Ectodermal cell (in vitro differentiated cells): ENCODE data around the gene NFIL3.

Source experiments
- H3K27ac ChIP-seq: 2 replicates; pipeline ENCODE4 v1.7.0; 2013; ENCODE audit warnings: mild to moderate bottlenecking, low read depth, low read length; ENCODE audit not compliant: insufficient read depth, poor library complexity, severe bottlenecking
- H3K27me3 ChIP-seq: 2 replicates; pipeline ENCODE4 v1.7.0; 2013; ENCODE audit warnings: mild to moderate bottlenecking, low read length; ENCODE audit not compliant: insufficient read depth, control insufficient read depth, poor library complexity, severe bottlenecking
- H3K36me3 ChIP-seq: one replicate; pipeline ENCODE4 v1.7.0; 2013; ENCODE audit warnings: low read length; ENCODE audit not compliant: control insufficient read depth, insufficient read depth
- H3K4me1 ChIP-seq: one replicate; pipeline ENCODE4 v1.7.0; 2013; ENCODE audit warnings: low read length; ENCODE audit not compliant: control insufficient read depth, insufficient read depth
- H3K4me3 ChIP-seq: 2 replicates; pipeline ENCODE4 v1.7.0; 2013; ENCODE audit warnings: low read depth, low read length, control low read depth; ENCODE audit not compliant: insufficient read depth
- H3K9me3 ChIP-seq: 2 replicates; pipeline ENCODE4 v1.7.0; 2013; ENCODE audit warnings: mild to moderate bottlenecking, low read length, moderate library complexity; ENCODE audit not compliant: control insufficient read depth
- WGBS, 2 experiments: methylation state at CpG; one replicate each; pipeline ENCODE4 v1.1.7; 2013; ENCODE audit warnings: missing lambda C conversion rate in 2 of 2; 5-methylcytosine and 5-hydroxymethylcytosine counted together

Gene NFIL3

DNA sequence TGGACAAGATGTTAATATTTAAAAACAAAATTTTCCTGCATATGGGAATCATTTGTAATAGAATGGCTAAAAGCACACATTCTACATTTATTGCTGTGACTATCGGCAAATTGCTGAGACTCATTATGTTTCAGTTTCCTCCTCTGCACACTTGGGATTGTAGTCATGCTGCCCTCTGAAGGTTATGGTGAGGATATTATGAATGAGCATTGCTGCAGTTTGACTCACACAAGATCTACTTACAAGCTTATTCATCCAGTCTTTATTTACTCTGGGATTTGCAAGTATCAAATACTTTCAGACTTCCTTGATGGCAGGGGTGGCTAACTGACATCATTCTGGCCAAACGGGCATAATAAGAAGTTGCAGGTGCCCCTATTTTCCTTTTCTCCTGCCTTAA is 9.5 kb upstream of the NFIL3 start:
- 83 to 89% methylated on average over 1 to 2 of the region's 2 CpGs for WGBS, 2 experiments
- Histone ChIP-seq H3K9me3 (no peaks in the 10 kb centered on the region), H3K27me3 (no peaks in the 10 kb centered on the region), H3K36me3 (no peaks in the 10 kb centered on the region), H3K4me3 (no peak overlapping the region), H3K4me1 (no peaks in the 10 kb centered on the region), H3K27ac (no peak overlapping the region)

DNA sequence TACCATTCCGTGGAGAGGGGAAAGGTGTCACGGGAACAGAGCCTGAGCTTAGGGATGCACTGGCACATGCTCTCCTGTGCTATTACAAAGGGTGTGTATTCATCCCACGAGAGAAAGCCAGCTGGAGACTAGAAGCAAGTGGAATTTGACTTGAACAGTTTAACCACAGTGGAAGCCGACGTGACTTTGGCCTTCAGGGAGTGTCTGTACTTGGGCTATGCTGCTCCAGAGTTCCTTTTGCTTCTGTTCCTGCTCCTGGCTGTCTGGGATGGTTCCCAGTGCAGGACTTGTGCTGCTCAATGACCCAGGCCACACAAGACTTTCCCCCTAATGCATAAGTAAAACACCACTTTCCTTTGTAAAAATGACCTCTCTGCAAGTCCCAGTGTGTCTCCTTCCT is 7.9 kb upstream of the NFIL3 start:
- 95 to 97% methylated on average over 5 of the region's 5 CpGs for WGBS, 2 experiments

DNA sequence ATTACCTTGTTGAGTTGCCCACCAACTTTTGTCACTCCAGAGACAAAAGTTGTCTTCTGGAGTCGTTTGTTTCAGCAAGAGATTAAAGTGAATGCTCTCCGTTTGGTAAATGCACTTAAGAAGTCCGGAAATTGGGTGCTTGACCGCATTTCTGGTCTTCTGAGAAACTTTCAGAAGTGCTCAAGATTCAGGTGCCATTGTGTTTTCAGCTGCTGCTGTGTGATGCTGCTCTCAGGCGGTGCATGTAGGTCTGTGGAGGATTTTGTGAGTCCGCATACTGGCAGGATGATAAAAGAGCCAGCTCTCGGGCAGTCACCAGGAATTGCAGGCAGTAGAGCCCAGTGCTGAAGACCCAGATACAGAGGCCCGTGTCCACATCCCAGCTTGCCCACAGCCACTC is 5.9 kb upstream of the NFIL3 start:
- Histone ChIP-seq H3K9me3 (no peaks in the 10 kb centered on the region), H3K27ac (no peak overlapping the region), H3K36me3 (no peaks in the 10 kb centered on the region), H3K4me3 (no peak overlapping the region), H3K4me1 (peaks cover 4% of the 10 kb centered on the region), H3K27me3 (peaks cover 19% of the 10 kb centered on the region)
- 91 to 93% methylated on average over 8 of the region's 8 CpGs for WGBS, 2 experiments

More for the DNA sequence above, 7.9 kb upstream of the NFIL3 start:
- H3K27me3 ChIP-seq, result no peaks in the 10 kb centered on the region
- no peaks in the 10 kb centered on the region for H3K4me1 ChIP-seq
- H3K36me3 ChIP-seq, result no peaks in the 10 kb centered on the region
- H3K9me3 ChIP-seq, result no peaks in the 10 kb centered on the region
- no peak overlapping the region for H3K27ac ChIP-seq
- no peak overlapping the region for H3K4me3 ChIP-seq

DNA sequence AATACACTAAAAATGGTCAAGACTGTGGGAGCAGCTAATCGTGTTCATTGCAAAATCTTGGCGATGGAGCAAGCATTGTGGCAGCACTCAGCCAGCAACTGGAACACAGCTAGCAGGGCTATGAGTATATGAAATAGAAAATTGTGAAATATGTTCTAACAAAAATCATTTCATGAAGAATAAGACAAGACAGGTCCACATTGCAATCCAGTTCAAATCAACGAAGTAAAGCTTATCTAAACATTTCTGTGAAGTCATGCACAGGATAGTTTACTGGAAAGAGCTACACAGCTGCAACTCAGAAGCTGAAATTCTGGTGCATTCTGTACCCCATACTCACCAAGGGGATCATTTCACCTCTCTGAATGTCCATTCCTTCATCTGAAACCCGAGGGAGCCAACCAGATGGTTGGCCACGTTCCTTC is 5.3 kb upstream of the NFIL3 start:
- Histone ChIP-seq H3K4me3 (no peak overlapping the region), H3K36me3 (no peaks in the 10 kb centered on the region), H3K9me3 (no peaks in the 10 kb centered on the region), H3K27me3 (peaks cover 24% of the 10 kb centered on the region), H3K27ac (no peak overlapping the region), H3K4me1 (peaks cover 5% of the 10 kb centered on the region)
- WGBS, 2 experiments, result 90 to 92% methylated on average over 5 of the region's 5 CpGs

DNA sequence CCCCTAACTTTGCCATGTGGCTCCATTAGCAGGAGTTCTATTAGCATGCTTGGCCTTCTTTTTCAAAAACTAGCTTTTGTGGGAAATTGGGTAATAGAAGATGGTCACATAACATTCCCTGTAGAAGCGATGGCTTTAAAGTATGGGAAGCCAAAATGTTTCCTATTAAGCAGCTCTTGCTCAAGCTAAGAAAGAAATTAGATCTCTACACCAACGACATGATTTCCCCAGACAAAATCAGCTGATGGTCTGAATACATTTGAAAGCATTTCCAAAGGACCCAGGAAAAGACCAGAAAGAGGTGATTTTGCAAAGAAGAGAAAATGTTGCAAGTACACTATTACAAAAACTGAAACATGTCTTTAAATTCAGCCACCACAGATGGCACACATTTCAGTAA is 4.8 kb upstream of the NFIL3 start:
- H3K27ac ChIP-seq, result no peak overlapping the region
- H3K9me3 ChIP-seq, result no peaks in the 10 kb centered on the region
- H3K27me3 ChIP-seq, result peaks cover 25% of the 10 kb centered on the region
- no peaks in the 10 kb centered on the region for H3K36me3 ChIP-seq
- 91 to 100% methylated on average over 2 of the region's 2 CpGs for WGBS, 2 experiments
- peaks cover 5% of the 10 kb centered on the region for H3K4me1 ChIP-seq
- no peak overlapping the region for H3K4me3 ChIP-seq

DNA sequence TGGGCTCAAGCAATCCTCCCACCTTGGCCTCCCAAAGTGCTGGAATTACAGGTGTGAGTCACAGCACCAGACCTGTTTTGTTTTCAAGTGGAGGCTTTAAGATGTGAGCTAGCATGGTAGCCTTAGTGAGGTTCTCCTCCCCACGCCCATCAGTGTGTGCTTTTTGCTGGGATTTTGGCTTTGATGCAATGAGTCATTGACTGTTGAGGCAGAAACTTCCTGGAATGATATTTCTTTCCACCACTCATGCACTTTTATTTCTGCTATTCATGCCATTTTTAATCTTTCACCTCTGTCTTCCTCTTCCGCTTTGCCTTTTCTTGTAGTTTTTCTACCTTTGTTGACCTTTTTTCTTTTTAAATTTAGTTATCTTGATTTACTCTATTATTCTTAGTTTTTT is 4.2 kb upstream of the NFIL3 start:
- Histone ChIP-seq H3K4me3 (no peak overlapping the region), H3K4me1 (peaks cover 5% of the 10 kb centered on the region), H3K27me3 (peaks cover 25% of the 10 kb centered on the region), H3K36me3 (no peaks in the 10 kb centered on the region), H3K27ac (no peak overlapping the region), H3K9me3 (no peaks in the 10 kb centered on the region)
- WGBS, 2 experiments, result 93 to 96% methylated on average over 2 of the region's 2 CpGs

DNA sequence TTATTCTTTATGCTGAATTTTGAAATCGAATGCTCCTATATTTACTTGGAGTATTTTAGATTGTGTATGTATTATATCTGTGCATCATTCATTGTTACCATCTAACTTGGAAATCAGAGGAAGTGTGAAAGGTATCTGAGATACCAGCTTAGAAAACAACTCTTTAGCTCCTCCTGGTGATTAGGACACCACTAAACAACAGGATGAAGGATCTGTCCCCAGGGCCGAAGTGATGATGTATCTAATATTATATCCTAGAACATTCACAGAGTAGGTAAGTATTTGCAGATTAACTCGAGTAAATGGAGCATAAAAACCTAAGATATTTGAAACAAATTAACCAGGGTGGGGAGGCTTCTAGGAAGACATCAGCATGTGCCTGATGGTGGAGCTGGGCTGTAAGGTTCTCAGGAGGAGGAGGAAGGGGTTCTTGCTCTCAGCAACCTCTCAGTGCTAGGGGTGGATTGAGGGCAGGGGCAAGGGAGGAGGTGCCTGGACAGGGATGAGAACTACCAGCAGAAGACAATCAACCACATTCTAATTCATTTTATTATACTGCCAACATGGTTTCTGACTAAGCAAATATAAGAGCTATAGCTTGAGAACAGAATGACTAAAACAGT is 2.6 kb upstream of the NFIL3 start:
- Histone ChIP-seq H3K4me1 (peaks cover 16% of the 10 kb centered on the region), H3K36me3 (no peaks in the 10 kb centered on the region), H3K9me3 (no peaks in the 10 kb centered on the region), H3K4me3 (no peak overlapping the region), H3K27ac (no peak overlapping the region), H3K27me3 (peaks cover 41% of the 10 kb centered on the region)
- 13 to 52% methylated on average over 1 to 3 of the region's 3 CpGs for WGBS, 2 experiments

DNA sequence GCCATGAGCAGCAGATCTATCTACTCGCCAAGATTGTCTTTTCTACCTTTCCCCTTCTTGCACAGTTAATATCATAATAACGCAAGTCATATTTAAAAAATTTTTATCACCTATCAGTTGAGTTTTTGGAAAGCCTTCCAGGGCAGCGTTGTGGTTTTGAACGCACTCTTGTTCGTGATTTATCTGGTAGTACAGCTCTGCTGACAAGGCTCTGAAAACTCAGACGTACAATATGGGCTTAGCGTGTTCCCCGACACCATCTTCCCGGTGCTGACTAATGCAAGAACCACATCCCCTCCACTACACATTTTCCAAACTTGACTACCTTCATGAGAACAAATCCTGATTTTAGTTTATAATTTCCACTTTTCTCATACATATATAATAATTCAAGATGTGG is 1.6 kb upstream of the NFIL3 start:
- Histone ChIP-seq H3K4me1 (peaks cover 16% of the 10 kb centered on the region), H3K9me3 (no peaks in the 10 kb centered on the region), H3K36me3 (no peaks in the 10 kb centered on the region), H3K27ac (no peak overlapping the region), H3K4me3 (no peak overlapping the region), H3K27me3 (peaks cover 49% of the 10 kb centered on the region)
- WGBS, 2 experiments, result 89 to 90% methylated on average over 9 of the region's 9 CpGs

DNA sequence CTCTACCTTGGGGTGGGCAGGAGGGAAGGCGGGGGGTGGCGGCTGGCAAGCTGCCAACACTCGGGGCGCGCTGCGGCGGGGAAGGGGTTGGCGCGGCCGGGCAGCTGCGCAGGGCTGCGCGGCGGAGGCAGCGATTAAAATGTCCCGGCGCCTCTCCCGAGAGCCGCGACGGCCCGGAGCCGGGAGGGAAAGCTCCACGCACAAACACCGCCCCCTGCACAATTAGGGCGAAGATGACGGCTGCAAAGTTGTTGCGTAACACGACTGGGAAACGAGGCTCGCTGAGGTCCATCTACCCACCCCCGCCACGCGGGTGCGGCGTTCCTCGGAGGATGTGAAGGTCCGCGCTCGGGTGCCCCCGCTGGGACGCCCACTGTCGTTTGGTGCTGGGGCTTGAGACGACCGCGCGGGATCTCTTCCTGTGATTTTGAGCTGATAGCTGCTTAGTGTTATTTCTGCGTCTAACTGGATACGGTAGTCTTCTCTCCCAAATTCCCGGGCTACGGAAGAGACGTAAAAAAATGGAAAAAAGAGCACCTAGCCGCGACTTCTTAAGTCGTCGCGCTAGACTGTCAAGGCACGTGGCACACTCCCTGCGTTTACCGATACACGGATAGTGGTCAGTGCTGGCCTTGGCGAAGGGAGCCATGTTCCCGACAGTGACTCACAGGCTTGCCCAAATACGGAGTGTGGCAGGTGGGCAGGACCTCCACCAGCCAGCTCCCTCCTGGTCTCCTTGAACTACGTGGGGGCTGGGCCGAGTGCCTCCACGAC is 958 bp upstream of the NFIL3 start:
- H3K36me3 ChIP-seq, result no peaks in the 10 kb centered on the region
- H3K27ac ChIP-seq, result no peak overlapping the region
- peak overlapping the region; percentile 68 for H3K4me3 ChIP-seq
- peaks cover 51% of the 10 kb centered on the region for H3K27me3 ChIP-seq
- WGBS, 2 experiments, result 2 to 3% methylated on average over 67 of the region's 67 CpGs
- H3K4me1 ChIP-seq, result peaks cover 16% of the 10 kb centered on the region
- no peaks in the 10 kb centered on the region for H3K9me3 ChIP-seq

DNA sequence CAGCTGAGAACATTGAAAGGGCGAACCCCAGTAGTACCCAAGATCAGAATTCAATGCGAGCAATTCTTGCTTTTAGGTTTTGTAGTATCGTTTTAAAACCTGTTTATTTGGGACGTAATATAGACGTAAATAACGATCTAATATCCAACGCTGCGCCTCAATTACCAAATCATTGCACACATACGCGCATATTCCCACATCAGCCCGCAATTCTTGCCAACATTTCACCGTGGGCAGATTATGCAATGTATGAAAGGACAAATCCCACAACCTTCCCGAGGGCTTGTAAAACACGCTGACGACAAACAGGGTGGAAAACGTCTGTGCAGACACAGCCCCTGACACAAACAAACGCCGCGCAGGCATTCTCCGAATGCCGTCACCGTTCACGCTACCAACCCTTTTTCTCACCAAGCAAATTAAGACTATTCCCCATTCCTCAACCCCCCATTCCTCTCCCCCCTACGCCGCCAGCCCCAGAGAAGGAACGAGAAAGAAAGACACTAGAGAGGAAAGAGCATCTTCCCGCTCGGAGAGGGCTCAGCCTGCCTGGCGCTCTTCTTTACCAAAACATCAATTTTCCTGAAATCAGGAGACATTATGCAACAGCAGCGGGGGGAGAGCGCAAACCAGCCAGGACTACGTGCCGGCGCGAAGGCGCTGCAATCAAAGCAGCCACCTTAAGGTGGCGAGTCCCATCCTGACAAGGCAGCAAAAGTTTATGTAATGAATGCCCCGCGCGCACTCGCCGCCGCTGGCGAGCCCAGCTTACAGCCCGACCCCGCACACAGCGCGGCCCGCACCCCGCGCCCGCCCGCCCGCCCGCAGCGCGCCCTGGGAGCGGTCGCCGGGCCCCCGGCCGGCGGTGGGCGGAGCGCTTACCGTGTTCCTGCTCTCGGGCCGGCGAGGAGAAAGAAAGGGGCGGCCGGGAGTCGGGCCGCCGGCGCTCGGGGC is 597 bp downstream of the NFIL3 start:
- Histone ChIP-seq H3K27ac (no peak overlapping the region), H3K4me3 (peak overlapping the region; percentile 66)
- WGBS, 2 experiments, result 0 to 1% methylated on average over 74 to 76 of the region's 76 CpGs

More for the DNA sequence above, 597 bp downstream of the NFIL3 start:
- Histone ChIP-seq H3K9me3 (no peaks in the 10 kb centered on the region), H3K4me1 (peaks cover 16% of the 10 kb centered on the region), H3K36me3 (no peaks in the 10 kb centered on the region), H3K27me3 (peaks cover 51% of the 10 kb centered on the region)
